GM23338 (cell line): Measurements from ENCODE around the gene EPHA6. TPM values are rescaled to one million over a fixed set of nuclear protein-coding genes. Genes with fewer than 3 reads are reported as not detected.

ENCODE experiments used
- ATAC-seq: fragments of 200-7000 bp; cut with Tn5 transposase; 3 replicates; pipeline ENCODE4 v1.9.1; 2020
- DNase-seq: peaks from one replicate; pipeline ENCODE4 v3.0.0-alpha.2; 2015; ENCODE audit warnings: low spot score
- H2AFZ ChIP-seq: fragments of 200-600 bp; sonication (generic); 2 replicates; pipeline ENCODE4 v1.8.0; 2016; ENCODE audit warnings: antibody characterized with exemption, mild to moderate bottlenecking, moderate library complexity
- H3F3A ChIP-seq: fragments of 200-600 bp; sonication (generic); replicated peaks from 2 replicates; pipeline ENCODE4 v1.8.0; 2017; ENCODE audit warnings: antibody characterized with exemption, mixed run types, low read depth
- H3K27ac ChIP-seq: fragments of 200-600 bp; sonication (generic); 2 replicates; pipeline ENCODE4 v1.6.1; 2016; ENCODE audit warnings: low read depth
- H3K27me3 ChIP-seq: fragments of 200-600 bp; sonication (generic); 2 replicates; pipeline ENCODE4 v1.8.0; 2016; ENCODE audit warnings: mild to moderate bottlenecking, mixed run types, moderate library complexity; ENCODE audit not compliant: insufficient read depth
- H3K36me3 ChIP-seq: fragments of 200-600 bp; sonication (generic); 2 replicates; pipeline ENCODE4 v1.8.0; 2016; ENCODE audit warnings: mild to moderate bottlenecking; ENCODE audit not compliant: insufficient read depth
- H3K4me1 ChIP-seq: fragments of 200-600 bp; sonication (generic); 2 replicates; pipeline ENCODE4 v1.8.0; 2016; ENCODE audit warnings: mild to moderate bottlenecking, moderate library complexity; ENCODE audit not compliant: insufficient read depth
- H3K4me2 ChIP-seq: fragments of 200-600 bp; sonication (generic); 2 replicates; pipeline ENCODE4 v1.7.1; 2017; ENCODE audit warnings: mixed run types
- H3K4me3 ChIP-seq: fragments of 200-600 bp; sonication (generic); 2 replicates; pipeline ENCODE4 v1.6.1; 2016; ENCODE audit warnings: mixed run types
- H3K79me2 ChIP-seq: fragments of 200-600 bp; sonication (generic); replicated peaks from 2 replicates; pipeline ENCODE4 v1.8.0; 2017; ENCODE audit warnings: mild to moderate bottlenecking; ENCODE audit not compliant: insufficient read depth
- H3K9me2 ChIP-seq: fragments of 200-600 bp; sonication (generic); 2 replicates; pipeline ENCODE4 v1.8.0; 2017; ENCODE audit not compliant: insufficient read depth
- H4K20me1 ChIP-seq: fragments of 200-600 bp; sonication (generic); replicated peaks from 2 replicates; pipeline ENCODE4 v1.8.0; 2017; ENCODE audit warnings: mild to moderate bottlenecking; ENCODE audit not compliant: insufficient read depth
- H3K27ac Mint-ChIP-seq: 2 replicates; pipeline ENCODE4 v1.8.0; 2020; ENCODE audit warnings: inconsistent platforms, mild to moderate bottlenecking, moderate library complexity, mixed read lengths
- H3K27me3 Mint-ChIP-seq: 3 replicates; pipeline ENCODE4 v1.8.0; 2022; ENCODE audit warnings: low read depth, mild to moderate bottlenecking, moderate library complexity, mixed read lengths, inconsistent platforms; ENCODE audit not compliant: insufficient read depth, poor library complexity
- H3K36me3 Mint-ChIP-seq: 3 replicates; pipeline ENCODE4 v1.8.0; 2021; ENCODE audit warnings: low read depth, mild to moderate bottlenecking, inconsistent platforms, moderate library complexity, mixed read lengths
- H3K4me1 Mint-ChIP-seq: 3 replicates; pipeline ENCODE4 v1.8.0; 2020; ENCODE audit warnings: mild to moderate bottlenecking, inconsistent platforms, mixed read lengths
- H3K4me3 Mint-ChIP-seq: 3 replicates; pipeline ENCODE4 v1.8.0; 2021; ENCODE audit warnings: moderate library complexity, mild to moderate bottlenecking, inconsistent platforms, mixed read lengths
- H3K9me3 Mint-ChIP-seq: 3 replicates; pipeline ENCODE4 v1.8.0; 2020; ENCODE audit warnings: moderate library complexity, mild to moderate bottlenecking, inconsistent platforms, mixed read lengths
- CREB1 ChIP-seq: fragments of 250-450 bp; sonication (Bioruptor Pico); IDR thresholded peaks from 2 replicates; pipeline ENCODE4 v1.5.0; 2020; ENCODE audit warnings: low read depth, mild to moderate bottlenecking, moderate library complexity
- CTCF ChIP-seq, 2 experiments: fragments of 200-600 bp in 1 of 2; sonication (generic) in 1 of 2; conservative IDR thresholded peaks; 2 replicates each; pipeline versions ENCODE4 v1.5.1 to v1.6.1; 2016 to 2017; ENCODE audit warnings: antibody characterized with exemption in 2 of 2, low read depth in 2 of 2, mild to moderate bottlenecking in 2 of 2, moderate library complexity in 1 of 2
- ETS1 ChIP-seq: IDR thresholded peaks from 2 replicates; pipeline ENCODE4 v1.6.1; 2016; ENCODE audit warnings: antibody characterized with exemption
- NANOG ChIP-seq: IDR thresholded peaks from 2 replicates; pipeline ENCODE4 v1.6.1; 2016; ENCODE audit warnings: antibody characterized with exemption, borderline replicate concordance
- POLR2AphosphoS5 ChIP-seq: IDR thresholded peaks from 2 replicates; pipeline ENCODE4 v1.6.1; 2016; ENCODE audit warnings: antibody characterized with exemption, low read depth
- REST ChIP-seq: IDR thresholded peaks from one replicate; pipeline ENCODE4 v1.6.1; 2018; ENCODE audit warnings: antibody characterized with exemption; ENCODE audit not compliant: unreplicated experiment
- ZNF114 ChIP-seq: fragments of 250-450 bp; sonication (Bioruptor Pico); IDR thresholded peaks from 2 replicates; pipeline ENCODE4 v1.5.0; 2020; ENCODE audit warnings: mild to moderate bottlenecking, moderate library complexity
- ZNF462 ChIP-seq: fragments of 250-450 bp; sonication (Bioruptor Pico); IDR thresholded peaks from 2 replicates; pipeline ENCODE4 v1.5.0; 2020; ENCODE audit warnings: mild to moderate bottlenecking, moderate library complexity
- polyA plus RNA-seq: library from polyadenylated mRNA; unstranded; fragments of >200 nt; fragmentation: Nextera tagmentation; extraction: Ambion mirVana; gene quantifications from 2 replicates; pipeline ENCODE4 v1.2.1, GENCODE V29; 2016
- total RNA-seq: library from RNA; depleted of rRNA; stranded (reverse); fragments of >200 nt; shearing (Covaris generic); gene quantifications from 2 replicates; pipeline ENCODE4 v1.2.3, GENCODE V29; 2014

Gene EPHA6
- total and polyA plus RNA-seq, 2 experiments from 2014 or later: 0.37 to 2.6 TPM

GRCh38 chr3:97738761-97739160, 924.4 kb downstream of the EPHA6 start:
- no peak for DNase-seq
- no peaks in the 10 kb centered on the region for H3K36me3 ChIP-seq
- no peak overlapping the region for H3K4me2 ChIP-seq
- H3K27ac ChIP-seq: no peak overlapping the region
- H3K27ac Mint-ChIP-seq: no peak overlapping the region
- no peaks in the 10 kb centered on the region for H3K36me3 Mint-ChIP-seq
- H3K9me3 Mint-ChIP-seq: no peaks in the 10 kb centered on the region
- peak overlapping the region; percentile 8; the same call in 1 of the 2 replicates for H2AFZ ChIP-seq
- no peaks in the 10 kb centered on the region for H3K27me3 ChIP-seq
- H3K4me1 ChIP-seq: 0 out of 2 replicates have a peak, but pooled peaks cover 4% of the 10 kb centered on the region
- H3F3A ChIP-seq: no peaks in the 10 kb centered on the region
- no peak overlapping the region for H3K4me3 ChIP-seq
- no peak overlapping the region for H3K4me3 Mint-ChIP-seq
- H3K9me2 ChIP-seq: no peaks in the 10 kb centered on the region
- peaks cover 11% of the 10 kb centered on the region for H3K4me1 Mint-ChIP-seq
- no peaks in the 10 kb centered on the region for H4K20me1 ChIP-seq
- no peak for ATAC-seq
- TF ChIP-seq REST (no peak), POLR2AphosphoS5 (no peak), ZNF114 (CRISPR knock-in tag) (no peak)
- no peaks in the 10 kb centered on the region for H3K79me2 ChIP-seq
- H3K27me3 Mint-ChIP-seq: no peaks in the 10 kb centered on the region

- no peak overlapping the region for H3K4me3 Mint-ChIP-seq
- H3K27ac ChIP-seq: no peak overlapping the region
- H4K20me1 ChIP-seq: no peaks in the 10 kb centered on the region
- DNase-seq (no peak), ATAC-seq (no peak)
- H3K36me3 ChIP-seq: no peaks in the 10 kb centered on the region
- no peaks in the 10 kb centered on the region for H3K79me2 ChIP-seq
- H3K4me2 ChIP-seq: no peak overlapping the region
- peaks cover 16% of the 10 kb centered on the region for H3K4me1 Mint-ChIP-seq
- H3K9me2 ChIP-seq: no peaks in the 10 kb centered on the region
- no peak overlapping the region; the same call in 1 of the 2 replicates for H2AFZ ChIP-seq
- H3K4me3 ChIP-seq: no peak overlapping the region
- no peak overlapping the region for H3K27ac Mint-ChIP-seq
- H3F3A ChIP-seq: no peaks in the 10 kb centered on the region
- H3K4me1 ChIP-seq: peaks cover 8% of the 10 kb centered on the region
- no peaks in the 10 kb centered on the region for H3K27me3 Mint-ChIP-seq
- H3K36me3 Mint-ChIP-seq: no peaks in the 10 kb centered on the region
- no peaks in the 10 kb centered on the region for H3K9me3 Mint-ChIP-seq
- no peaks in the 10 kb centered on the region for H3K27me3 ChIP-seq
- no peak for TF ChIP-seq ZNF114 (CRISPR knock-in tag)
- no peak for TF ChIP-seq NANOG
- TF ChIP-seq CREB1: no peak
- no peak for TF ChIP-seq POLR2AphosphoS5
- no peak for TF ChIP-seq ZNF462 (CRISPR knock-in tag)
- no peak for TF ChIP-seq CTCF (conservative IDR thresholded peaks at IDR 0.05; ENCODE audit: low read depth in 2 of 2)
- TF ChIP-seq ETS1: no peak
Observed at GRCh38 chr3:97742036-97742435, 927.6 kb downstream of the EPHA6 start.
